Measurements from ENCODE around the gene ATR. TPM values are rescaled to one million over a fixed set of nuclear protein-coding genes. Genes with fewer than 3 reads are reported as not detected.

The ATR gene
- total and polyA plus RNA-seq, 9 of the 15 experiments (the other 6 are each of a cell fraction or from before 2014, with no cell fraction given), result 18.0 to 37.8 (median 23.2) TPM

GRCh38 chr3:142447852-142448823, 130.4 kb downstream of the ATR start, which contains the start of gene XRN1 (continued):
- TF ChIP-seq CHD2 (IDR thresholded peaks at IDR 0.05; ENCODE audit: low read depth, low read length) (peak; percentile 60; the same call in 1 of the 2 replicates), FOXM1 (IDR thresholded peaks at IDR 0.05; ENCODE audit: low read depth) (peak; percentile 10; the same call in 1 of the 2 replicates), FOXM1 (CRISPR knock-in tag; IDR thresholded peaks at IDR 0.05; ENCODE audit: low read depth) (no peak), NCOR1 (IDR thresholded peaks at IDR 0.05) (no peak), PTTG1 (tag; IDR thresholded peaks at IDR 0.05; ENCODE audit: low read depth) (no peak), ZNF175 (CRISPR knock-in tag; IDR thresholded peaks at IDR 0.05; ENCODE audit: low read depth) (no peak), GATA2 (CRISPR knock-in tag; IDR thresholded peaks at IDR 0.05) (no peak), CHCHD3 (CRISPR knock-in tag; IDR thresholded peaks at IDR 0.05) (no peak), ATF7 (IDR thresholded peaks at IDR 0.05) (peak; percentile 79), ZNF561 (CRISPR knock-in tag; conservative IDR thresholded peaks at IDR 0.05) (no peak), FOSL1 (tag; conservative IDR thresholded peaks at IDR 0.05) (peak; percentile 57; the same call in 1 of the 2 replicates), TCFL5 (CRISPR knock-in tag; conservative IDR thresholded peaks at IDR 0.05) (no peak), RFX5 (IDR thresholded peaks at IDR 0.05; ENCODE audit: low read depth, low read length) (no peak), GABPB1 (CRISPR knock-in tag; IDR thresholded peaks at IDR 0.05) (peak; percentile 57; the same call in 1 of the 2 replicates), STAG1 (CRISPR knock-in tag; IDR thresholded peaks at IDR 0.05; ENCODE audit: borderline replicate concordance) (no peak), HDGF (IDR thresholded peaks at IDR 0.05) (no peak), BRF1 (IDR thresholded peaks at IDR 0.05; ENCODE audit: borderline replicate concordance, extremely low read depth, insufficient read length) (no peak), TAF9B (IDR thresholded peaks at IDR 0.05; ENCODE audit: partially characterized antibody) (peak; percentile 84), ASH1L (IDR thresholded peaks at IDR 0.05; ENCODE audit: borderline replicate concordance, low read depth, partially characterized antibody) (no peak), PHF8 (IDR thresholded peaks at IDR 0.05; ENCODE audit: borderline replicate concordance, low read length) (peak; percentile 83), TEAD1 (CRISPR knock-in tag; IDR thresholded peaks at IDR 0.05) (peak; percentile 5 to 18; a peak in 1 of 4 replicates), RAD51 (IDR thresholded peaks at IDR 0.05; ENCODE audit: borderline replicate concordance, low read depth) (no peak), DNMT1 (IDR thresholded peaks at IDR 0.05) (no peak), NR2C2 (CRISPR knock-in tag; IDR thresholded peaks at IDR 0.05) (no peak), NR2C2 (tag; IDR thresholded peaks at IDR 0.05) (peak; percentile 68), ZNF23 (CRISPR knock-in tag; IDR thresholded peaks at IDR 0.05) (no peak)
- TF ChIP-seq, protein P1, sequence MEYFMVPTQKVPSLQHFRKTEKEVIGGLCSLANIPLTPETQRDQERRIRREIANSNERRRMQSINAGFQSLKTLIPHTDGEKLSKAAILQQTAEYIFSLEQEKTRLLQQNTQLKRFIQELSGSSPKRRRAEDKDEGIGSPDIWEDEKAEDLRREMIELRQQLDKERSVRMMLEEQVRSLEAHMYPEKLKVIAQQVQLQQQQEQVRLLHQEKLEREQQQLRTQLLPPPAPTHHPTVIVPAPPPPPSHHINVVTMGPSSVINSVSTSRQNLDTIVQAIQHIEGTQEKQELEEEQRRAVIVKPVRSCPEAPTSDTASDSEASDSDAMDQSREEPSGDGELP (CRISPR knock-in tag; IDR thresholded peaks at IDR 0.05; ENCODE audit: borderline replicate concordance), result peak; percentile 85
- TF ChIP-seq, protein P2, sequence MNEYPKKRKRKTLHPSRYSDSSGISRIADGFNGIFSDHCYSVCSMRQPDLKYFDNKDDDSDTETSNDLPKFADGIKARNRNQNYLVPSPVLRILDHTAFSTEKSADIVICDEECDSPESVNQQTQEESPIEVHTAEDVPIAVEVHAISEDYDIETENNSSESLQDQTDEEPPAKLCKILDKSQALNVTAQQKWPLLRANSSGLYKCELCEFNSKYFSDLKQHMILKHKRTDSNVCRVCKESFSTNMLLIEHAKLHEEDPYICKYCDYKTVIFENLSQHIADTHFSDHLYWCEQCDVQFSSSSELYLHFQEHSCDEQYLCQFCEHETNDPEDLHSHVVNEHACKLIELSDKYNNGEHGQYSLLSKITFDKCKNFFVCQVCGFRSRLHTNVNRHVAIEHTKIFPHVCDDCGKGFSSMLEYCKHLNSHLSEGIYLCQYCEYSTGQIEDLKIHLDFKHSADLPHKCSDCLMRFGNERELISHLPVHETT (CRISPR knock-in tag; conservative IDR thresholded peaks at IDR 0.05 in 1 of 2, IDR thresholded peaks at IDR 0.05 in 1 of 2), result peak in 1 of 2 experiments; percentile 89; a peak in 2 of 4 replicates
